ENCODE measurements around the gene MAK.

- TF ChIP-seq EZH2phosphoT487 (IDR thresholded peaks at IDR 0.05; ENCODE audit: borderline replicate concordance, low read depth, low read length) (no peak), CTCF (conservative IDR thresholded peaks at IDR 0.05; ENCODE audit: low read length) (no peak)
These were observed 45.2 kb upstream of the MAK start for GRCh38 chr6:10883312-10884244.

Data from OCI-LY7 (cell line).